Measurements from ENCODE around the gene BEGAIN. TPM values are rescaled to one million over a fixed set of nuclear protein-coding genes. Genes with fewer than 3 reads are reported as not detected.

Gene BEGAIN
- total RNA-seq, 2 experiments from 2014 or later, result 5.9 to 6.6 TPM

- H3K4me1 Mint-ChIP-seq, result no peaks in the 10 kb centered on the region
- no peak for DNase-seq
- H3K27ac Mint-ChIP-seq, result no peak overlapping the region
Observed at GRCh38 chr14:100584056-100585031, 2.9 kb downstream of the BEGAIN start.

GRCh38 chr14:100583245-100583644 is 4.0 kb downstream of the BEGAIN start:
- no peak overlapping the region for H3K27ac Mint-ChIP-seq
- peaks cover 7% of the 10 kb centered on the region for H3K27me3 Mint-ChIP-seq
- DNase-seq, result no peak
- no peaks in the 10 kb centered on the region for H3K36me3 Mint-ChIP-seq
- H3K9me3 Mint-ChIP-seq, result no peaks in the 10 kb centered on the region
- no peak overlapping the region for H3K4me3 Mint-ChIP-seq
- H3K4me1 Mint-ChIP-seq, result no peaks in the 10 kb centered on the region

More at GRCh38 chr14:100584056-100585031, 2.9 kb downstream of the BEGAIN start:
- Mint-ChIP-seq H3K36me3 (no peaks in the 10 kb centered on the region), H3K4me3 (no peak overlapping the region), H3K9me3 (no peaks in the 10 kb centered on the region), H3K27me3 (peaks cover 11% of the 10 kb centered on the region)

GRCh38 chr14:100582496-100583165 is 4.6 kb downstream of the BEGAIN start:
- Mint-ChIP-seq H3K4me3 (no peak overlapping the region), H3K27me3 (peaks cover under 1% of the 10 kb centered on the region), H3K9me3 (no peaks in the 10 kb centered on the region), H3K4me1 (no peaks in the 10 kb centered on the region), H3K36me3 (no peaks in the 10 kb centered on the region), H3K27ac (no peak overlapping the region)
- DNase-seq, result no peak

GRCh38 chr14:100581228-100582145 is 5.7 kb downstream of the BEGAIN start:
- no peak for DNase-seq
- Mint-ChIP-seq H3K36me3 (no peaks in the 10 kb centered on the region), H3K27me3 (no peaks in the 10 kb centered on the region), H3K4me3 (no peak overlapping the region), H3K4me1 (no peaks in the 10 kb centered on the region), H3K27ac (no peak overlapping the region), H3K9me3 (no peaks in the 10 kb centered on the region)

GRCh38 chr14:100580316-100581227 is 6.6 kb downstream of the BEGAIN start:
- Mint-ChIP-seq H3K36me3 (no peaks in the 10 kb centered on the region), H3K4me3 (no peak overlapping the region), H3K4me1 (no peaks in the 10 kb centered on the region), H3K27me3 (no peaks in the 10 kb centered on the region), H3K9me3 (no peaks in the 10 kb centered on the region), H3K27ac (no peak overlapping the region)
- no peak for DNase-seq

- H3K4me3 Mint-ChIP-seq, result no peak overlapping the region
- H3K4me1 Mint-ChIP-seq, result no peaks in the 10 kb centered on the region
- DNase-seq, result no peak
- no peaks in the 10 kb centered on the region for H3K27me3 Mint-ChIP-seq
- H3K9me3 Mint-ChIP-seq, result no peaks in the 10 kb centered on the region
- H3K27ac Mint-ChIP-seq, result no peak overlapping the region
- H3K36me3 Mint-ChIP-seq, result no peaks in the 10 kb centered on the region
Observed at GRCh38 chr14:100578552-100578951, 8.7 kb downstream of the BEGAIN start.

GRCh38 chr14:100577986-100578431 is 9.2 kb downstream of the BEGAIN start:
- no peak for DNase-seq
- H3K4me1 Mint-ChIP-seq, result no peaks in the 10 kb centered on the region
- no peak overlapping the region for H3K27ac Mint-ChIP-seq
- H3K27me3 Mint-ChIP-seq, result peaks cover under 1% of the 10 kb centered on the region
- no peak overlapping the region for H3K4me3 Mint-ChIP-seq
- H3K9me3 Mint-ChIP-seq, result no peaks in the 10 kb centered on the region
- H3K36me3 Mint-ChIP-seq, result no peaks in the 10 kb centered on the region

- no peak for DNase-seq
- Mint-ChIP-seq H3K27me3 (peaks cover 6% of the 10 kb centered on the region), H3K4me3 (no peak overlapping the region), H3K27ac (no peak overlapping the region), H3K9me3 (no peaks in the 10 kb centered on the region), H3K36me3 (no peaks in the 10 kb centered on the region), H3K4me1 (peaks cover 5% of the 10 kb centered on the region)
Observed at GRCh38 chr14:100577321-100577985, 9.8 kb downstream of the BEGAIN start.

- Mint-ChIP-seq H3K4me3 (no peak overlapping the region), H3K27ac (no peak overlapping the region), H3K9me3 (no peaks in the 10 kb centered on the region), H3K27me3 (peaks cover 7% of the 10 kb centered on the region), H3K36me3 (no peaks in the 10 kb centered on the region), H3K4me1 (peaks cover 6% of the 10 kb centered on the region)
- no peak for DNase-seq
Observed at GRCh38 chr14:100576091-100577085, 10.8 kb downstream of the BEGAIN start.

GRCh38 chr14:100575266-100575995 is 11.8 kb downstream of the BEGAIN start:
- Mint-ChIP-seq H3K36me3 (no peaks in the 10 kb centered on the region), H3K4me3 (no peak overlapping the region), H3K27me3 (peaks cover 17% of the 10 kb centered on the region), H3K9me3 (no peaks in the 10 kb centered on the region), H3K4me1 (peaks cover 6% of the 10 kb centered on the region), H3K27ac (no peak overlapping the region)
- DNase-seq, result no peak

- H3K4me1 Mint-ChIP-seq, result peaks cover 6% of the 10 kb centered on the region
- no peaks in the 10 kb centered on the region for H3K9me3 Mint-ChIP-seq
- H3K27ac Mint-ChIP-seq, result no peak overlapping the region
- H3K36me3 Mint-ChIP-seq, result no peaks in the 10 kb centered on the region
- peaks cover 22% of the 10 kb centered on the region for H3K27me3 Mint-ChIP-seq
- H3K4me3 Mint-ChIP-seq, result no peak overlapping the region
- DNase-seq, result no peak
Observed at GRCh38 chr14:100574642-100575031, 12.6 kb downstream of the BEGAIN start.

All from activated naive CD8-positive, alpha-beta T cell treated with anti-CD3 and anti-CD28 coated beads for 36 hours (primary cell).